CD4-positive, alpha-beta T cell treated with Interleukin-6 for 4 hours (primary cell): ENCODE measurements around the gene UPF1.
A peak's percentile ranks its signal among the peaks of the same experiment; 100 is the strongest.

Experiments used
- DNase-seq: peaks from one replicate; pipeline ENCODE4 v3.0.0-alpha.2; 2020; ENCODE audit warnings: mixed read lengths

Gene UPF1

DNA sequence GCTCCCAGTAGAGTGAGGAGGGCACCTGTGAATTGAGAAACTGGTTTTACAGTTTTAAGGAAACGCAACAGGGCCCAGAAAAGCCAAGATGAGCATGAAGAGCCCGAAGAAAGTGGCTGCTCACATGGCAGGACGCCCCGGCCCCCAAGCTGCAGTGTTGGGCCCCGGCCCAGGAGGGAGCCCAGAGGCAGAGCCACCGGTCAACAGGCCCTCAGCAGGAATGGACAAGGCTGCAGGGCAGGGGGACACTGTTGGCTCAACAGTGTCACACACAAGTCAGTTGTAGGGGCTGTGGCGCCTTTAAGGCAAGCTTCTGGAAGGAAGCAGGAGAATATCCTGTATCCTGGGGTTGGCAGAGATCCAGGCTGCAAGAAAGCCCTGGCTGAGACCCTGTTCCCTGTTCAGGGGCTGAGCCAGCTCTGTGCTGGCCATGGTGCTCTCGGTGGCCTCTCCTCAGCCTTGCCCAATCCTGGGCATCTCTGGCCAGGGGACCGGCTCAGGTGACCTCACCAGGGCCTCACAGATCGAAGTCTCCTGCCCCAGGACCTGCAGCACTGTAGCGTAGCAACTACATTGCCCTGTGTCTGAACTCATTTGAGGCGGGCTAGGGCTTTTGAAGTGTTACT is 28.0 kb downstream of the UPF1 start:
- DNase-seq: no peak

DNA sequence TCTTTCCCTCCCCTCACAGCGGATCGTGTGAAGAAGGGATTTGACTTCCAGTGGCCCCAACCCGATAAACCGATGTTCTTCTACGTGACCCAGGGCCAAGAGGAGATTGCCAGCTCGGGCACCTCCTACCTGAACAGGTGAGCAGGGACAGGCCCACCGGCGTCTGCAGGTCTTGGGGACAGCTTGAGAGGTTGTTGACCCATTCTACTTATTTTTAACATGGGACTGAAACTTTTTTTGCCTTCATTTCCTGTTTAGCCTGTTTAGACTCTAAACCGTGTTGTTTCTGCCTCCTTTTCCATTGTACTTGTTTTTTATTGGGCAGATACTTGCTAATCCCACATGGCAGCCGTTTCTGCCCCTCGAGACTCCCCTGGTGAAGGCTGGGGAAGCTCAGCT is 28.5 kb downstream of the UPF1 start:
- no peak for DNase-seq

DNA sequence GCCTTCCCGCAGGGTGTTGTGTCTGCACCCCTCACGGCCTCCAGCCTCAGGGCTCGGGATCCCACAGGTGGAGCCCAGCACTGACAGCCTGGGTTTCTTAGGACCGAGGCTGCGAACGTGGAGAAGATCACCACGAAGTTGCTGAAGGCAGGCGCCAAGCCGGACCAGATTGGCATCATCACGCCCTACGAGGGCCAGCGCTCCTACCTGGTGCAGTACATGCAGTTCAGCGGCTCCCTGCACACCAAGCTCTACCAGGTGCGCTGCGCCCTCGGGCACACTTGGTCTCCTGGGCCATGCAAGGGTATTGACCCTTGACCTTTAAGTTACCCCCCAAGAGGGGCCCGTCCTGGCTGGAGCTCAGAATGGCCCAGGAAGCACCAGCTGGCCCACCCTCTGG is 29.0 kb downstream of the UPF1 start:
- no peak for DNase-seq

DNA sequence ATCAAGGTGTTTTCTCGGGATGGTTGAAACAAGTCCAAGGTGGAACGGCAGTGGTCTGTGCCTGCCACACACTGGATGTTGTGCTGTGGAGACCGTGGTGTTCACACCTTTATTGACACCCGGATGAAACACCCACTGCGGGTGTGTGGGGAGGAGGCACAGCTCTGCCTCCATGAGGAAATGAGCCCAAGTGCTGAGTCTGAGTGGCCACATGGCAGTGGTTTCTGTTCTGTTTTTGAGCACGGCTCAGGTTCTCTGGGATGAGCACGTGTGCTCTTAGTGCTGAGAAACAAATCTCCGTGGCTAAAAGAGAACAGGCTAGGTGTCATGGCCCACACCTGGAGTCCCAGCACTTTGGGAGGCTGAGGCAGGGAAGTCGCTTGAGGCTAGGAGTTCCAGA is 29.5 kb downstream of the UPF1 start:
- no peak for DNase-seq

DNA sequence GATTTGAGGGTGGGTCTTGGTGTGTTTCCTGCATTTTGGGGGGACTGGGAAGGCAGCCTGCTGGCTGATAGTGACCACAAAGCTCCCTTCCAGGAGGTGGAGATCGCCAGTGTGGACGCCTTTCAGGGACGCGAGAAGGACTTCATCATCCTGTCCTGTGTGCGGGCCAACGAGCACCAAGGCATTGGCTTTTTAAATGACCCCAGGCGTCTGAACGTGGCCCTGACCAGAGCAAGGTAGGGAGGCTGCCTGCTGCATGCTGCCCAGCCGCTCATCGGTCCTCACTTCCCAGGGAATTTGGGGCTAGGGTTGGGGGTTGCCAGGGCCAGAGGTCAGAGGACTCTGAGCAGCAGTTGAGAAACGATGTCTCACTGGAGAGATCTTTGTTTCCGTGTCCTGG is 30.2 kb downstream of the UPF1 start:
- DNase-seq: no peak

DNA sequence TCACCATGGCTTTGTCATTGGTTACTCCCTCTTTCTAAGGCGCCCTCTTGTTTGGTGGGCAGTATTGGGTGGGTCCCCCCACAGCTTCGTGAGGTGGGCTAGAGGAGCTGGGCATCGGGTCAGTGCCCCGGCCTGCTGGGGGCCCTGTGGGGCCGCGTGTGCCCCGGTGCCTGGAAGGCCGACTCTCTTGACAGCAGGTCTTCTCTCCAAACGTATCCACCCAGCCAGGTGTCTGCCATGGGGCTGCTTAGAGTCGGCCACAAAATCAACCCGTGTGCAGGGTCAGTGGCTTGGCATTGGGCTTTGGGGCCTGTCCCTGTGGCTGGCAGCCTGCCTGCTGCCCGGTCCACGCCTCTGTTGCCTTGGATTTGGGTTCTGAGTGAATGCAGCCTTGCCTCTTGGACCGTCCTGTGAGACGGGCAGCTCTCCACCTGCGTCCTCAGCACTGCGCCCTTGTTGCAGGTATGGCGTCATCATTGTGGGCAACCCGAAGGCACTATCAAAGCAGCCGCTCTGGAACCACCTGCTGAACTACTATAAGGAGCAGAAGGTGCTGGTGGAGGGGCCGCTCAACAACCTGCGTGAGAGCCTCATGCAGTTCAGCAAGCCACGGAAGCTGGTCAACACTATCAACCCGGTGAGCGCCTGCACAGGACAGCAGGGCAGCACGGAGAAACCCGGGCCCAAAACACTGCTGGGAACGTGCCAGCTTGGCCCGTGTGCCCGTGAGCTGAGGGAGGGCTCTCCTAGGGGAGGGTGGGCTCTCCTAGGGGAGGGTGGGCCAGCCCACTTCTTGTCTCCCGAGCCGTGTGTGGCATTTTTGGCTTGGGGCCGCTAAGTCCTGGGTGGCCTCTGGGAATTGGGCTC is 31.4 kb downstream of the UPF1 start:
- DNase-seq: no peak

- DNase-seq: no peak
Measured at GRCh38 chr19:18863843-18864362, 32.1 kb downstream of the UPF1 start.

DNA sequence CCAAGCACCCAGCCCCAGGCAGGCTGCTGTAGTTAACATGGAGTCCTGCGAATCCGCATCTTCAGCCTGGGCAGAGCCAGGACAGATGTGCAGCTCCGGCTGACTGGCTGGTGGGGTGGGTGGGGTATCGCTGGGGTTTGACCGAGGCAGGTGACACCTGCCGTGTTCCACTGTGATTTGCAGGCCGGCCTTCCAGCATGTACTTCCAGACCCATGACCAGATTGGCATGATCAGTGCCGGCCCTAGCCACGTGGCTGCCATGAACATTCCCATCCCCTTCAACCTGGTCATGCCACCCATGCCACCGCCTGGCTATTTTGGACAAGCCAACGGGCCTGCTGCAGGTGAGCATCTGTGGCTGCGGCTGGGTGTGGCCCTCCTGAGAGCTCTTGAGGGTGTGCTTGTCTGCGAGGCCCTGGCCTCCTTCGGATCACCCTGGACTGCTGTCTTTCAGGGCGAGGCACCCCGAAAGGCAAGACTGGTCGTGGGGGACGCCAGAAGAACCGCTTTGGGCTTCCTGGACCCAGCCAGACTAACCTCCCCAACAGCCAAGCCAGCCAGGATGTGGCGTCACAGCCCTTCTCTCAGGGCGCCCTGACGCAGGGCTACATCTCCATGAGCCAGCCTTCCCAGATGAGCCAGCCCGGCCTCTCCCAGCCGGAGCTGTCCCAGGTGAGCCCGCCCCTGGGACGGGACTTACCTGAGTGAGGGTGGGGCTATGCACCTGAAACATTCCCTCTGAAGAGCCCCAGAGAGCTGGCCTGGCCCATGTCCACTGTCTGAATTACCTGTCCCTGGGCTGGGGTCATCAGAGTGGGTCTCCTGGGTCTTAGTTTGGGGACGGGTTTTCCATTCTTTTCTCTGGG is 33.6 kb downstream of the UPF1 start:
- no peak for DNase-seq

- peak; percentile 66 for DNase-seq
Measured at GRCh38 chr19:18865973-18866799, 34.4 kb downstream of the UPF1 start.

GRCh38 chr19:18866800-18867123 is 35.0 kb downstream of the UPF1 start:
- no peak for DNase-seq

- DNase-seq: no peak
Measured at GRCh38 chr19:18867199-18867598, 35.4 kb downstream of the UPF1 start.

GRCh38 chr19:18867751-18868150 is 36.0 kb downstream of the UPF1 start:
- no peak for DNase-seq

DNA sequence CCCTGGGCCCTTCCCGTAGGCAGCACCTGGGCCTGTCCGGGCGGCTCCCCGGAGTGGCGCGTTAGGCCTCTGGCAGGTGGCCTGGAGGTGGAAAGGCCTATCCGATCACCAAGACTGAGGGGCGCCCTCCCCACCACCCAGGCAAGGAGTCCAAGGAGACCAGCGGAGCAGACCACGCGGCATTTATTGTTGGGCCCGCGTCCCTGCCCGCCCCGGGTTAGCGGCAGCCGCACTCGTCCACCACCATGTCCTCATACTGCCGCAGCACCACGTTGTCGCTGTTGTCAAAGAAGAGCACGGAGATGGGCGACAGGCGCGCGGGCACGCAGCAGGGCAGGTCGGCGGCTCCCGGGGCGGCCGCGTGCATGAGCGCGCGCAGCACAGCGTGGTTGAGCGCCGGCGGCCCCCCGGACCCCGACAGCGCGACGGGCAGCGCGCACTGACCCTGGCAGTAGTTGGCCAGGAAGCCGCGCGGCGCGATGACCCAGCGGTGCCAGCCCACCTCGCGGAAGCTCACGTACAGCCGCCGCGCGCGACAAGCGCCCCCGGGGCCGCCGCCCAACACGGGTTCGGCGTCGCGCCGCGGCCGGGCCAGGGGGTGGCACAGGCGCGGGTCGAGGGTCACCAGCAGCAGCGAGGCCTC is 36.7 kb downstream of the UPF1 start:
- DNase-seq: no peak

DNA sequence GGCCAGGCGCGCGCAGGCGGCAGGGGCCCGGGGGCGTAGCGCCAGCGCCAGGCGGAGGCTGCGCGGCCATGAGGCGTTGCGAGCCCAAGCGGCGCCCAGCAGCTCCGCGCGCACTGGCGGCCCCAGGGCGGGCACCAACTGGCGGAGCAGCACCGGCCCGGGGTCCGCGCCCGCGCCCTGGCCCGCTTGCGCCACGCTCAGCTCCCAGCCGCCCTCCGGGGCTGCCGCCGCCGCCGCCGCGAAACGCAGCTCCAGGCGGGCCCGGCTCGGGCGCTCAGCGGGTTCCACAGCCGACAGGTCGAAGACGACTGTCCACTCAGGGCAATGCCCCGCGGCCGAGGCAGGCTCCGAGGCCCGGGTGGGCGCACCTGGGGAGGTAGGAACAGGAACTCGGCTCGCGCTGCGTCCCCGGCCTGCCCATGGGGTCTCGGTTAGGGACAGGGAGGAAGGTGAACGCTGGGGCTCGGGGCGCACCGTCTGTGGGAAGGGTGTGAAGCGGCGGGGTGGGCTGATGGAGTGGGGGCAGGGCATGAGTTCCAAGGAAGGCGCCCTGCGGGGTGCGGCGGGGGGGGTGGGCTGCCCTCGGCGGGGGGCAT is 37.4 kb downstream of the UPF1 start:
- no peak for DNase-seq

DNA sequence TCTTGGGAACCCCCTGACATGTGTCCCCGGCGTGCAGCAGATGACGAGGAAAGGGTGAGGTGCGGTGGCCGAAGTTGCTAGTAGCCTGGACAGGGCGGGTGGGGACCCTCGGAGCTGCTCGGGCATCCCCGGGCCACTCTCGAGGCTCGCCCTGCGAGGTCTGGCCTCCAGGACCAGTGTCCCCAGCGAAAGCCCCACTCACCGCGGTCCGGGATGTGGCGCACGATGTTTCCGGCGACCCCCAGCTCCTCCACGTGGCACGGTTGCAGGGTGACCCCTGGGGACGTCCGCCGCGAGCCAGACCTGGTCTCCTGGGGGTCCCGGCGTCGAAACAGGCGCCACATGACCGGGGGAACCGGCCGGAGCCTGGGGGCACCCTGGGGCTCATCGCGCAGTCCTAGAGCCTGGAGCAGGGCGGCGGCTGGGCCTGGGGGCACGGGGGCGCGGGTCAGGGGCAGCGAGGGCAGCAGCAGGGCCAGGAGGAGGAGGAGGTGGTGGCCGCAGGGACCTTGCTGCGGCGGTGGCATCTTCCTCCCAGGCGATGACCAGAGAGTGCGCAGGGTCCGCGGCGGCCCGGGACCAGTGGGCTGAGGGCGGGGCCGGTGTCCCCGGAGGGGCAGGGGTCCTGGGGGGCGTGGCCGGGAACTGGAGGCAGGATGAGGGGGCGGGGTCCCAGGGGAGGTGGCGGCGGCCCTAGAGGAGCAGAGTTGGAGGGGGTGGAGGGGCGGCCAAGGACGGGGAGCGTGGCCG is 38.2 kb downstream of the UPF1 start:
- no peak for DNase-seq

DNA sequence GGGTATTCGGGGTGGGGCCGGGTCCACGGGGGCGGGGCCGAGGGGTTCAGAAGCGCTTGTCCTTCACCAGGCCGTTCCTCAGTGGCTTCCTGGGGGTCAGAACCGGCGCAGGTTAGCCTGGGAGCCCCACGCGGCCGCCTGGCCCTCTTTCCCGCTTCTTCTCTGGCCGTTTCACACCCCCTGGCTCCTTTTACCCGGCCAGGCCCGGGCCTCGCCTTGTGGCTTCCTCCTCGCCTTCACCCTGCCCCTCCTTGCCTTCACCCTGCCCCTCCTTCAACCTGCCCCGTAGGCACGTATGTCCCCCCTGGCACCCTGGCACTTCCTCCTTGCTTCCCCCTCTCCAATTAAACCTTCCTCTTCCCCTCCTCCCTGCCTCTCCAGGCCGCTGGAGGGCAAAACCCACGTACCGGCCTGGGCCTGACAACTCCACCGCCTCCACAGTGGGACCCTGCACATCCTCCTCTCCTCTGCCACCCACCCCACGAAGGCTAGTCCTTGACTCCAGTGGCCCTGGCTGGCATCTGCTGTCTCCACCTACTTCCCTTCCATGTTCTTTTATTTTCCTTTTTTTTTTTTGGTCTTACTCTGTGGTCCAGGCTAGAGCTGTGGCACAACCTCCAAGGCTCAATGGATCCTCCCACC is 38.9 kb downstream of the UPF1 start:
- no peak for DNase-seq

- DNase-seq: no peak
Measured at GRCh38 chr19:18871543-18871942, 39.8 kb downstream of the UPF1 start.

DNA sequence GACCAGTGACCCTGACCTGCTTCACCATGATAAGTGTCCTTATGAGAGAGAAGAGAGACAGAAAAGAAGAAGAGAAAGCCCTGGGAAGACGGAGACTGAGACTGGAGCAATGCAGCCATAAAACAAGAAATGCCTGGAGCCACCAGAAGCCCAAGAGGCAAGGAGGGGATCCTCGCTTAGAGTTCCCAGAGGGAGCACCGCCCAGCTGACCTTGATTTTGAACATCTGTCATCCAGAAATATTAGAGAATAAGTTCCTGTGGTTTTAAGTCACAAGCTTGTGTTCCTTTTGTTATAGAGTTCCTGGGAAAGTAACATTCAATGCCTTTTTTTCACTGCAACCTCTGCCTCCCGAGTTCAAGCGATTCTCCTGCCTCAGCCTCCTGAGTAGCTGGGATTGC is 44.0 kb downstream of the UPF1 start:
- DNase-seq: no peak

DNA sequence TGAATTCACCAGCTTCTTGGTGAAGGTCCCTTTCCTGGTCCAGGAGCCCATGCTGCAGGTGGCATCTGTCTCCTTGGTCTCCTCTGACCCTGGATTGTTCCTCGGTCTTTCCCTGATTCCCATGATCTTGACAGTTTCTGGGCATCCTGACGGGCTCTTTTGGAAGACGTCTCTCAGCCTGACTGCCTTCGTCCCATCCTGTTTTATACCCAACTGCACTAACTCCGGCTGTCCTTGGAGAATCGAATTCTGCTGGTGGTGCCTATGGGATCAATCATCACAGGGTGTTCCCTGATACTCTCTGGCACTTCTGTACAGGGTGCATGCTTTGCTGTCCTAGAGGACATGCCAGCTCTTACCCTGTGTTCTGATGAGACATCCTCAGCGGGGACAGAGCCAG is 45.1 kb downstream of the UPF1 start:
- no peak for DNase-seq

- no peak for DNase-seq
Measured at GRCh38 chr19:18878058-18878797, 46.5 kb downstream of the UPF1 start.
